OCI-LY7 (cell line): ENCODE results near the gene PRKD1.

ENCODE experiments used
- EZH2phosphoT487 ChIP-seq: fragments of 200-600 bp; sonication (generic); IDR thresholded peaks from 2 replicates; pipeline ENCODE4 v1.6.1; 2018; ENCODE audit warnings: low read depth, borderline replicate concordance, mild to moderate bottlenecking, mixed run types, antibody characterized with exemption, low read length, moderate library complexity, mixed read lengths
- TF ChIP-seq, protein P1 (sequence below): fragments of 200-600 bp; sonication (generic); conservative IDR thresholded peaks from 2 replicates; pipeline ENCODE4 v1.5.1; 2014; ENCODE audit warnings: mild to moderate bottlenecking, antibody characterized with exemption, low read length, moderate library complexity, mixed read lengths

DNA sequence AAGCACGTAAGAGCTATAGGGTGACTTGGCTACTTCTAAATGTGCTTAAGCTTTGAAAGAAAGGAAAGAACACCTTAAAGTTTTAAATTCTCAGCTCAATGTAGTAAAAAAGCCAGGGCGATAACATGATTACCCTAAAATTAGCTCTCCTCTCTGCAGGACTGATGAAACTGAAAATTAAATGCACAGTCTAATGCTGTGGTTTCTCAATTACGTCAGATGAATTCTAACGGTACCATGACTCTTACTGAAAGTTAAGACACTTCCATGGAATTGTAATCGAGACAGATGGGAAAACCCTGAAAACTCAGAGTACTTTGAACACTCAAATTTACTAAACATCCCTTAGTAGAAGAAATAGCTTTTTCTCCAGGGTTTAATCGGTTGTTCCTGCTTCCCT is 25.9 kb upstream of the PRKD1 start:
- TF ChIP-seq, protein P1, sequence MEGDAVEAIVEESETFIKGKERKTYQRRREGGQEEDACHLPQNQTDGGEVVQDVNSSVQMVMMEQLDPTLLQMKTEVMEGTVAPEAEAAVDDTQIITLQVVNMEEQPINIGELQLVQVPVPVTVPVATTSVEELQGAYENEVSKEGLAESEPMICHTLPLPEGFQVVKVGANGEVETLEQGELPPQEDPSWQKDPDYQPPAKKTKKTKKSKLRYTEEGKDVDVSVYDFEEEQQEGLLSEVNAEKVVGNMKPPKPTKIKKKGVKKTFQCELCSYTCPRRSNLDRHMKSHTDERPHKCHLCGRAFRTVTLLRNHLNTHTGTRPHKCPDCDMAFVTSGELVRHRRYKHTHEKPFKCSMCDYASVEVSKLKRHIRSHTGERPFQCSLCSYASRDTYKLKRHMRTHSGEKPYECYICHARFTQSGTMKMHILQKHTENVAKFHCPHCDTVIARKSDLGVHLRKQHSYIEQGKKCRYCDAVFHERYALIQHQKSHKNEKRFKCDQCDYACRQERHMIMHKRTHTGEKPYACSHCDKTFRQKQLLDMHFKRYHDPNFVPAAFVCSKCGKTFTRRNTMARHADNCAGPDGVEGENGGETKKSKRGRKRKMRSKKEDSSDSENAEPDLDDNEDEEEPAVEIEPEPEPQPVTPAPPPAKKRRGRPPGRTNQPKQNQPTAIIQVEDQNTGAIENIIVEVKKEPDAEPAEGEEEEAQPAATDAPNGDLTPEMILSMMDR = no peak
- no peak for TF ChIP-seq EZH2phosphoT487
